NT2/D1 (cell line): ENCODE results near the gene FAM186B.
"Not testable (repeated sequence)": the region's sequence is repeated elsewhere in the genome, so short reads cannot be mapped to it uniquely, and the experiment has no call there.

Experiments used
- DNase-seq: peaks from one replicate; pipeline ENCODE4 v3.0.0-alpha.2; 2011; ENCODE audit warnings: low read depth, low spot score
- H3K27me3 ChIP-seq: 2 replicates; pipeline ENCODE4 v1.6.0; 2011; ENCODE audit warnings: mild to moderate bottlenecking; ENCODE audit not compliant: insufficient read length, insufficient read depth
- H3K36me3 ChIP-seq: 2 replicates; pipeline ENCODE4 v1.6.1; 2011; ENCODE audit warnings: mild to moderate bottlenecking, low read length, mixed read lengths; ENCODE audit not compliant: insufficient read depth, insufficient read length
- H3K4me1 ChIP-seq: 2 replicates; pipeline ENCODE4 v1.5.1; 2011; ENCODE audit not compliant: insufficient read depth, insufficient read length
- H3K4me3 ChIP-seq: 2 replicates; pipeline ENCODE4 v1.5.1; 2011; ENCODE audit warnings: low read depth; ENCODE audit not compliant: insufficient read length
- H3K9ac ChIP-seq: 2 replicates; pipeline ENCODE4 v1.6.0; 2011; ENCODE audit warnings: low read depth; ENCODE audit not compliant: insufficient read length
- H3K9me3 ChIP-seq: 2 replicates; pipeline ENCODE4 v1.5.1; 2011; ENCODE audit warnings: mild to moderate bottlenecking, low read length; ENCODE audit not compliant: insufficient read depth
- SUZ12 ChIP-seq: IDR thresholded peaks from 2 replicates; pipeline ENCODE4 v1.6.1; 2011; ENCODE audit not compliant: insufficient read length, insufficient read depth; ENCODE audit errors: extremely low read depth
- YY1 ChIP-seq: IDR thresholded peaks from 2 replicates; pipeline ENCODE4 v1.6.1; 2011; ENCODE audit not compliant: insufficient read length, insufficient read depth
- ZNF274 ChIP-seq: IDR thresholded peaks from 2 replicates; pipeline ENCODE4 v1.6.1; 2011; ENCODE audit warnings: mild to moderate bottlenecking, low read depth, low read length

The FAM186B gene

DNA sequence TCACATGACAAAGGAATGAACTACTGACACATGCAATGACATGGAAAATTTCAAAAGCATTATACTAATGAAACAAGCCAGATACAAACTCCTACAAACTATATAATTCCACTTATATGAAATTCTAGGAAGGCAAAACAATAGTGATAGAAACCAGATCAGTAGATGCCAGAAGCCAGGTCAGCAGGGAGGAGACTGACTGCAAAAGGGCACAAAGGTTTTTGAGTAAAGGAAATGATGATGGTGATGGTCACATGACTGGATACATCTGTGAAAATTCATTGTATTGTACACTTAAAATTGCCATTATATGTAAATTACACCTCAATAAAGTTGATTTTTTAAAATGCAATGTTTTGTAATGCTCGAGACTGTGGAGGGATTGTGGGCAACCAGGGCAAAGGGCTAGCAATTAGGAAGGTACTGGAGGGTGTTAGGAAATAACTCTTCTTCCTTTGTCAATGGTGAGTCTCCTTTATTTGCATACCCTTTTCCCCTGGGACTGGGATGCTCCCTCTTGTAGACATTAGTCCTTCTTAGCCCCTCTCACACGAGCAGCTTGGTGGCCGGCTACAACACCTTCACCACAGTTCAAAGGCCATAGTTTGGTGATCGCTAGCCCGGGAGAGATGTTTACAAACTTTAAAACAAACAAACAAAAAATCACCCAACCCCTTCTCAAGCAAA is 11.2 kb upstream of the FAM186B start:
- Histone ChIP-seq H3K9ac (no peak overlapping the region), H3K4me3 (no peak overlapping the region), H3K27me3 (peaks cover 16% of the 10 kb centered on the region), H3K9me3 (no peaks in the 10 kb centered on the region), H3K36me3 (no peaks in the 10 kb centered on the region), H3K4me1 (no peaks in the 10 kb centered on the region)
- TF ChIP-seq SUZ12, result no peak
- no peak for TF ChIP-seq ZNF274
- TF ChIP-seq YY1, result no peak
- DNase-seq, result no peak

GRCh38 chr12:49615725-49616124 is 10.3 kb upstream of the FAM186B start:
- DNase-seq, result no peak
- Histone ChIP-seq H3K4me3 (no peak overlapping the region), H3K36me3 (no peaks in the 10 kb centered on the region), H3K9me3 (no peaks in the 10 kb centered on the region), H3K27me3 (peaks cover 6% of the 10 kb centered on the region), H3K4me1 (no peaks in the 10 kb centered on the region), H3K9ac (no peak overlapping the region)
- no peak for TF ChIP-seq SUZ12
- no peak for TF ChIP-seq YY1
- no peak for TF ChIP-seq ZNF274

- H3K36me3 ChIP-seq, result no peaks in the 10 kb centered on the region
- no peak overlapping the region for H3K9ac ChIP-seq
- TF ChIP-seq SUZ12 (no peak), YY1 (no peak), ZNF274 (no peak)
- DNase-seq, result no peak
- no peaks in the 10 kb centered on the region for H3K9me3 ChIP-seq
- H3K27me3 ChIP-seq, result no peaks in the 10 kb centered on the region
- H3K4me1 ChIP-seq, result peaks cover 4% of the 10 kb centered on the region
- H3K4me3 ChIP-seq, result no peak overlapping the region
Measured at GRCh38 chr12:49612210-49612609, 6.8 kb upstream of the FAM186B start.

GRCh38 chr12:49610785-49611184 is 5.3 kb upstream of the FAM186B start:
- not testable (repeated sequence) for H3K4me1 ChIP-seq, H3K4me3 ChIP-seq, DNase-seq, H3K27me3 ChIP-seq, H3K9me3 ChIP-seq, H3K9ac ChIP-seq, H3K36me3 ChIP-seq

DNA sequence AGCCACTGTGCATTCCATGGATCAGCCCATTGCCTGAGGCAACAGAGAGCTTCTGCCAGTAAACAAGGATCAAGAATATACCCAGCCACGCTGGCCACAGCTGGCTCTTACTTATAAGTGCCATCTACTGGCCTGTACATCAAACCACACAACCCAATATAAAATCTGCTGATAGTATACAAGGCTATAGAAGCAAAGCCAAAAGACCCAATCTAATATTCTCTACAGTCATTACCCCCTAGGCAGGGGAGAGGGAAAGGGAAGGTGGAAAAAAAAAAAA is 4.4 kb upstream of the FAM186B start:
- TF ChIP-seq ZNF274, result no peak
- no peak for TF ChIP-seq SUZ12
- no peak for TF ChIP-seq YY1
- H3K4me3 ChIP-seq, result no peak overlapping the region
- H3K4me1 ChIP-seq, result peaks cover 4% of the 10 kb centered on the region
- H3K9me3 ChIP-seq, result no peaks in the 10 kb centered on the region
- H3K9ac ChIP-seq, result no peak overlapping the region
- no peaks in the 10 kb centered on the region for H3K27me3 ChIP-seq
- H3K36me3 ChIP-seq, result no peaks in the 10 kb centered on the region
- no peak for DNase-seq

- H3K4me1 ChIP-seq, result peaks cover 4% of the 10 kb centered on the region
- no peak for TF ChIP-seq SUZ12
- TF ChIP-seq YY1, result no peak
- no peak for TF ChIP-seq ZNF274
- no peaks in the 10 kb centered on the region for H3K36me3 ChIP-seq
- no peak overlapping the region for H3K9ac ChIP-seq
- no peak overlapping the region for H3K4me3 ChIP-seq
- H3K9me3 ChIP-seq, result no peaks in the 10 kb centered on the region
- H3K27me3 ChIP-seq, result no peaks in the 10 kb centered on the region
- DNase-seq, result no peak
Measured at GRCh38 chr12:49609059-49609874, 3.8 kb upstream of the FAM186B start.

- Histone ChIP-seq H3K4me3 (no peak overlapping the region), H3K9me3 (no peaks in the 10 kb centered on the region), H3K9ac (no peak overlapping the region), H3K36me3 (peaks cover 7% of the 10 kb centered on the region), H3K4me1 (peaks cover 4% of the 10 kb centered on the region), H3K27me3 (no peaks in the 10 kb centered on the region)
- DNase-seq, result no peak
- TF ChIP-seq ZNF274 (no peak), YY1 (no peak), SUZ12 (no peak)
Measured at GRCh38 chr12:49604856-49605255, 583 bp downstream of the FAM186B start.
